Amygdala (tissue), 56 donors: ENCODE results near the gene MRPL20.
"Not testable (repeated sequence)": the region's sequence is repeated elsewhere in the genome, so short reads cannot be mapped to it uniquely, and the experiment has no call there.

Experiments
- DNase-seq, 56 donors: peaks; one replicate each; lab custom pipeline; 2025; lab: John Stamatoyannopoulos, UW

MRPL20 gene

DNA sequence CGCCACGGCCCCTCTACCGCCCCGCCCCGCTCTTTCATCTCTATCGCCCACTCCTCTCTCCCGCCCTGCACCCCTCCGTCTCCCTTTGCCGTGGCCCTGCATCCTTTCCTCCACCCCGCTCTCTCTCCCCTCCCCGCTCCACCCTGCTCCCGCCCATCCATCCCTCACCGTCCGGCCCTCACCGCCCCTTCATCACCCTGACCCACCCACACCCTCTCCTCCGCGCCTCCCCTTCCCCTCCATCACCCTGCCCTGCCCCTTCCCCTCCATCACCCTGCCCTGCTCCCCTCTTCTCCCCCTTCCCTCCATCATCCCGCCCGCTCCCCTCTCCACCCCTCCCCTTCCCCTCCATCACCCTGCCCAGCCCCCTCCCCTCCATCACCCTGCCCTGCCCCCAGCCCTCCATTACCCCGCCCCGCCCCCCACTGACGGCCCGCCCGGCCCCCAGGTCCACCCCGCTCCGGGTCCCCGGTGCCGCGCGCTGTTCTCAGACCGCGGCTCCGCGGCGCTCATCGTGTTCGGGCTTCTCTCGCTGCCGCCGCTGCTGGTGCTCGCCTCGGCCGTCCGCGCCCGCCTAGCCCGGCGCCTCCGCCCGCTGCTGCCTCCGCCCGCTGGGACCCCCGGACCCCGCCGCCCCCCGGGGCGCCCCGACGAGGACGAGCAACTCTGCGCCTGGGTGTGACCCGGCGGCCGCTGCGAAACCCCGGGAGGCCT lies 20.2 kb upstream of the MRPL20 start:
- peak in 31 of 56 donors; percentile 39 to 91 (median 62) for DNase-seq

GRCh38 chr1:1426496-1427105 lies 19.5 kb upstream of the MRPL20 start:
- peak in 44 of 56 donors; percentile 42 to 85 (median 67) for DNase-seq

GRCh38 chr1:1425753-1426495 lies 18.8 kb upstream of the MRPL20 start:
- DNase-seq, result peak in 48 of 56 donors; percentile 37 to 88 (median 68)

- no peak for DNase-seq
These were observed 18.3 kb upstream of the MRPL20 start for GRCh38 chr1:1425426-1425752.

DNA sequence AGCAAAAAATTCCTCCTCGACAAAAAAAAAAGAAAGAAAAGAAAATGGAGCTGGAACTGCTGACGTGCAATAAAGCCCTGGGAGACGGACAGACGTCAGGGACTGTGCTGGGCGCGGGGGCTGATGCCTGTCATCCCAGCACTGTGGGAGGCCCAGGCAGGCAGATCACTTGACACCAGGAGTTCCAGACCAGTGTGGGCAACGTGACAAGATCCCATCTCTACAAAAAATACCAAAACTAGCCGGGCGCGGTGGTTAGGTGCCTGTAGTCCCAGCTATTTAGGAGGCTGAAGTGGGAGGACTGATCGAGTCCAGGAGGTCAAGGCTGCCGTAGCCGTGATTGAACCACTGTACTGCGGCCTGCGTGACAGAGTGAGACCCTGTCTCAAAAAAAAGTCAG lies 17.6 kb upstream of the MRPL20 start:
- DNase-seq, result no peak

- no peak for DNase-seq
These were observed 16.1 kb upstream of the MRPL20 start for GRCh38 chr1:1423245-1423597.

- peak in 3 of 56 donors; percentile 40 to 60 (median 47) for DNase-seq
These were observed 15.6 kb upstream of the MRPL20 start for GRCh38 chr1:1422465-1423244.

GRCh38 chr1:1421907-1422464 lies 14.9 kb upstream of the MRPL20 start:
- no peak for DNase-seq

GRCh38 chr1:1421147-1421906 lies 14.2 kb upstream of the MRPL20 start, which contains the start of gene ANKRD65:
ANKRD65 (minus strand) TSS chr1:1421276; CDS start chr1:1421005, 271 bp downstream.
- peak in 28 of 56 donors; percentile 26 to 78 (median 53) for DNase-seq

GRCh38 chr1:1420654-1421141 lies 13.6 kb upstream of the MRPL20 start:
- no peak for DNase-seq

- peak in 5 of 56 donors; percentile 19 to 63 (median 37) for DNase-seq
These were observed 12.9 kb upstream of the MRPL20 start for GRCh38 chr1:1419813-1420653.

GRCh38 chr1:1419363-1419812 lies 12.3 kb upstream of the MRPL20 start:
- DNase-seq, result no peak

DNA sequence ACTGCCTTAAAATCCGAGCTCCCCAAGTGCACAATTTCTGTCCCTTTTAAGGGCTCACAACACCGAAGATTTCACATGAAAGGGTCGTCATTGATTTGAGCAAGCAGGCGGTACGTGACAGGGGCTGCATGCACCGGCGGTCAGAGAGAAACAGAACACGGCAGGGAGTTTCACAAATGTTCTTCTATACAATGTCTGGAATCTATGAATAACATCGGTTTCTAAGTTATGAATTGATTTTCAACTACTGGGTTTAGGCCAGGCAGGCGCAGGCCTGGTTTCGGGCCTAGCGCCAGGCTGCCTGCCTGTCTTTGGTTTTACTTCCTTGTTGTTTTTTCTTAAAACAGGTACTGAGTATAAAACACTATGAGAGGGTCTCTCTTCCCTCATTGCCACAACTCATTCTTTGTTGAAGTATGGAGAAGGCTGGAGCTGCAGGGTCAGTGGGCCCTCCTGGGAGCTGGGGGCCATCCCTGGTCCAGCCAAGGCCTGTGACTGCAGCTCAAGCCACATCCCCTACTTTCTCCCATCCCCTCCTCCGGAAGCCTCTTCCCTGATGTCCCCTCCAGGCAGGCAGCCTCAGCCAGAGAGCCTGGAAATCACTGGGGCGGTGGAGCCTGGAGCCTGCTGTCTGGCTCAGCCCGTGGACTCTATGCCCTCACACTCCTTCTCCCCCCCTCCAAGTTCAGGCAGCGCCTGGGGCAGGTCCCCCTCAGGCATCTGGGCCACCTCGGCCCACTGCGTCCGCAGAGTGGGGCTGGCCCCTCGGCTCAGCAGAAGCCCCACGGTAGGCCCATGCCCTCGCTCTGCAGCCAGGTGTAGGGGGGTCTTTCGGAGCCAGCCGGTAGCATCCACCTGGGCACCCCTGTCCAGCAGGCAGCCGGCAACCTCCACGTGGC lies 11.6 kb upstream of the MRPL20 start:
- no peak for DNase-seq

DNA sequence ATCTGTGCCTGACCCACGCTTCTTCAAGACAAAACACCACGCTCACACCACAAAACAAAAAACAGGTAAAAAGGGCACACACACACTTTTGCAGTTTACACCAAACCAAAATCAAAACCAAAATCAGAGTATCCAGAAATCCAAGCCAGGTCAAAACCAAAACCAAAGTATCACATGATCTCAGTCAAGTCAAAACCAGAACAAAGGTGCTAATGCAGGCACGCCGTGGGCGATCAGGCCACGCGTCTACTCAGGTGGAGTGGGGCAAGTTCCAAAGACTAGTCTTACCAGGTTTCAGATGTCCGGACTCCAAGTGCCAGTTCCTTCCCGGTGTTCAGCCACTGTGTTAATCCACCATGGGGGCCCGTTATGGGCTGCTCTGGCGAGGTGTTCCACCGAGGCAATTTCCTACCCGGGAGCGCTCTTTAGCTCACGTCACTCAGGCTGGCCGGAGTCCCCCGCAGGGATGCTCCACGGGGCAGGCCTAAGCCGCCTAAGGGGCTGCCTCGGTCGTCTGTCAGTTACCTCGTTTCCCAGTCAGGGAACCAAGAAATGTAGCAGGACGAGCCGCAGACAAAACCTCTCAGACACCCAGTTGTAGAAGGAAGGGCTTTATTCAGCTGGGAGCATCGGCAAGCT lies 10.9 kb upstream of the MRPL20 start:
- DNase-seq, result not testable (repeated sequence)

DNA sequence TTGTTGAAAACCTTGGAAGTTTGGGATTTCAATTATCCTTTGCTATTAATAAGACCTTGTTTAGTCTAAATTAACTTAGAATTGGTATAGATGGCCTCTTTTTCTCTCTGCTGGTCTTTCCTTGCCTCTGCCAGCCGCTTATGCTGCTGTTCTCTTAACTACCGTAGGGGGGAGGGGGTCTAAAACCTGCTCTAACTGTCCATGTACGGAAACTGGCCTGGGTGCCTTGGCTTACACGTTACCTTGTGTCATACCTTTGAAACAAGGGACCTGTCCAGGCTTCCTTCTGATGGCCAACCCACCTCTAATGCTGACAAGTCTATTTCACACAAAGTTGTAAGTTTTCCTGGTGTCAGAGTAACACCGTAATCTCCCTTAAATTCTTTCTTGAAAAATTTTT lies 10.3 kb upstream of the MRPL20 start:
- DNase-seq, result not testable (repeated sequence)

GRCh38 chr1:1415751-1416150 lies 8.7 kb upstream of the MRPL20 start:
- no peak for DNase-seq
